GM21390 (cell line): Measurements from ENCODE around the gene PAQR7.

ENCODE experiments used
- ATAC-seq: cut with Tn5 transposase; IDR thresholded peaks from one replicate; pipeline ENCODE4 v1.9.1; 2021; ENCODE audit not compliant: unreplicated experiment

Gene PAQR7

GRCh38 chr1:25875154-25875855, at the start of gene PAQR7:
TSS of gene PAQR7 (minus strand) at chr1:25875708. CDS start at chr1:25863839, 11,869 bp downstream.
- ATAC-seq = peak; percentile 62

DNA sequence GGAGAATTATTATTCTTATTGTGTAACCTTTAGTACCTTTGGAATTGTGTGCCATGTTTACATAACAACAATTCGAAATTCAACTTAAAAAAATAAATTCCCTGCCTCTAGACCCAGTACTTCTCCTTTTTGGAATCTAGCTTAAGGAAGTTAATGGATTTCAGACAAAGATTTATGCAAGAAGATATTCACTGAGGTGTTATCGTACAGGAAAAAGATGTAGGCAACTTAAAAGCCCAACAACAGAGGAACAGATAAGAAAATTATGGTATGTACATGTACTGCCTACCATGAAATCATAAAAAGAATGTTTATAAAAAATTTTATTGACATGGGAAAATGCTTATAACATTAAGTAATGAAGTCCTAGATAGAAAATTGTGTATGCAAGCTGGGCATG, 48.9 kb upstream of the PAQR7 start:
- ATAC-seq = no peak

GRCh38 chr1:25922971-25923552, 47.6 kb upstream of the PAQR7 start:
- ATAC-seq = no peak

GRCh38 chr1:25922056-25922970, 46.8 kb upstream of the PAQR7 start:
- no peak for ATAC-seq

- no peak for ATAC-seq
Measured at GRCh38 chr1:25918615-25919014, 43.1 kb upstream of the PAQR7 start.

DNA sequence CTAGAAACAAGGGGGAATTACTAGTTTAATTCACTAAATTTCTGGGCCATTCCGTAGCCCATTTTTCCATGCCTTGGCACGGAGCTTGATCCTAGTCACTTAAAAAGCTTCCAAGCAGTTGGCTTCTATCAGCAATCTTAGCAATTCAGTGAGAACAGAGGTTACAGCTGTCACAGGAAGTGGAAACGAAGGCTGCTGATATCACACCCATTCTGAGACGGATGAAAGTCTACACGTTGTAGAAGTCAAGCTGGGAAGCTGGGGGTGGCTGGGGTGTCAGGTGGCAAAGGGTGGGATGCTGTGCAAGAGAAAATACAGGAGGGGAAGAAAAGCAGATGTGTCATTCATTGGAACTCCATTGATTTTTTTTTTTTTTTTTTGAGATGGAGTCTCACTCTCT, 42.5 kb upstream of the PAQR7 start:
- no peak for ATAC-seq

DNA sequence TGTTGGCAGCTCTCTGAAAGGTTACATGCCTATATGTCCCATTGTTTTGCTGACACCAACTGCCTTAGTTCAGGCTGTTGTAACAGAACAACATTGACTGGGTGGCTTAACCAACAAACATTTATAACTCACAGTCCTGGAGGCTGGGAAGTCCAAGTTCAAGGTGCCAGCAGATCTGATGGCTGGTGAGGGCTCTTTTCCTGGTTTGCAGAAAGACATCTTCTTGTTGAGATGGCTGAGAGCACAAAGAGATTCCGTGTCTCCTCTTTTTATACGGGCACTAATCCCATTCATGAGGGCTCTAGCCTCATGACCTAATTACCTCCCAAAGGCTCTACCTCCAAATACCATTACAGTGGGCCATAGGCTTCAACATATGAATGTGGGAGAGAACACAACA, 41.0 kb upstream of the PAQR7 start:
- ATAC-seq = no peak

- ATAC-seq = no peak
Measured at GRCh38 chr1:25914074-25914995, 38.8 kb upstream of the PAQR7 start.

GRCh38 chr1:25913206-25913605, 37.7 kb upstream of the PAQR7 start:
- no peak for ATAC-seq

GRCh38 chr1:25912076-25912831, 36.7 kb upstream of the PAQR7 start:
- no peak for ATAC-seq

DNA sequence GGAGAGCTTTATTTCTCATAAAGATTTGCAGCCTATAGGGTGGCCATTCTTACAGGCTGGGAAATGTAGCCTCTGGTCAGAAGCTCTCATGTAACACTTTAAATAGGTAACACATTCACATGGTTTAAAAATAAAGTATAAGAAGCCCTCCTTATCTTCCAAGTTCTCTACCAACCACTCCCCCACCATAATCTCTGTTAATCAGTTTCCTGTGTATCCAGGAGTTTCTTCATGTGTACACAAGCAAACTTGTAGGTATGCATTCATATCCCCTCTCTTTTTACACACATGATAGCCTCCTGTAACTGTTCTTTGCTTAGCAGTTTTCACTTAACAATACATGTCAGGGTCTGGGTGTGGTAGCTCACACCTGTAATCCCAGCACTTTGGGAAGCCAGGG, 35.7 kb upstream of the PAQR7 start:
- ATAC-seq = no peak

DNA sequence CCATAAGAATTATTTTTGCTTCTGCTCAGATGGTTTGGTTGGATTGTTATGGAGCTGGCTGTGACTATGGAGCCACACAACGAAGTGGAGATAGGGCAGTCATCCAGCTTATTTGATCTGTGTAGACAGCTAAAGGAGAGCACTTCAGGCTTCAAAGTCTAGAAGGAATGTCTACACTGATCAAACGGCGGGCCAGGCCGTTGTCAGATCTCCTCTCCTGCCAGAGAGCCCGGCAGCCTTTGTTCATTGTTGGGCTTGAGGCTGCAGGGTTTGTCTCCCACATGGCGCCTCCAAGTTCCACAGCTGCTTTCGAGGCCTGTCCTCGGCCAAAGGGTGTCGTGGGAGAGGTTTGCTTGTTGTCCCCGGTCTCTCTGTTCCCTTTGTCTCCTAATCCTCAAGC, 33.5 kb upstream of the PAQR7 start:
- no peak for ATAC-seq

DNA sequence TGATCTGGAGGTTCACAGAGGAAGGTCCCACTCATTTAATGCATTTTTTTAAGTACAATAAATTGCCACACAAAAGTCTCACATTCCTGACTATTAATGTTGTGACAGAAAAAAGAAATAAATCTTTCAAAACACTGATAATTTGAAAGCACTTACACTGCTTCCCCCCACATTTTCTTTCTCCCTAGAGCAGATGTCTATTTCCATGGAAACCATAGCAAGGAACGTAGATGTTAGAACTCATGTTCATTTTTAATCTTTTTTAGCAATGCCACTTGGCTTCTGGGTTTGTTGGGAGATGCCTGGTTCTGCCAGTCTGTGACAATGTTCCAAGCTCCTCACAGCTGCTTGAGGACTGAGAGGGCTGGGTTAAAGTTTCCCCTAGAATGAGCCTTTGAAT, 32.7 kb upstream of the PAQR7 start:
- ATAC-seq = no peak

DNA sequence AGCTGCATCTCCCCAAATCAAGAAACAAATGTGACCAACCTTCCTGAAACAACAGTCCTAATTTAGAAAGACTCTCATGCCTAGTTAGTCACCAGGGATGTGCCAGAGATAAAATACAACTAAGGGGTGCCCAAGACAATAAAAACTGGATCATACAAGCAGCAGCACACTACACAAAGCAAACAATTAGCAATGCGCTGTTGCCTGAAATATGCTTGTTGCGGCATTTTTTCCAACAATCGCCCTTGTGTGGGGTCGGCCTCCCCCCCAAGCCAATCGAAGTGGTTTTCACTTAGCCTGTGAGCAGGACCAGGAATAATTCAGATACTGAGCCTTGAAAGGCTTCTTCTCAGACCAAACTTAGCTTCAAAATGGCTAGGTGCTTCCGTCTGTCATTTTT, 32.1 kb upstream of the PAQR7 start:
- no peak for ATAC-seq

- ATAC-seq = no peak
Measured at GRCh38 chr1:25906644-25907300, 31.3 kb upstream of the PAQR7 start.

- peak; percentile 65 for ATAC-seq
Measured at GRCh38 chr1:25905680-25906643, 30.5 kb upstream of the PAQR7 start, which contains the start of gene STMN1. TSS of gene STMN1 (minus strand) at chr1:25906419. CDS start at chr1:25904676, 1,743 bp downstream.

DNA sequence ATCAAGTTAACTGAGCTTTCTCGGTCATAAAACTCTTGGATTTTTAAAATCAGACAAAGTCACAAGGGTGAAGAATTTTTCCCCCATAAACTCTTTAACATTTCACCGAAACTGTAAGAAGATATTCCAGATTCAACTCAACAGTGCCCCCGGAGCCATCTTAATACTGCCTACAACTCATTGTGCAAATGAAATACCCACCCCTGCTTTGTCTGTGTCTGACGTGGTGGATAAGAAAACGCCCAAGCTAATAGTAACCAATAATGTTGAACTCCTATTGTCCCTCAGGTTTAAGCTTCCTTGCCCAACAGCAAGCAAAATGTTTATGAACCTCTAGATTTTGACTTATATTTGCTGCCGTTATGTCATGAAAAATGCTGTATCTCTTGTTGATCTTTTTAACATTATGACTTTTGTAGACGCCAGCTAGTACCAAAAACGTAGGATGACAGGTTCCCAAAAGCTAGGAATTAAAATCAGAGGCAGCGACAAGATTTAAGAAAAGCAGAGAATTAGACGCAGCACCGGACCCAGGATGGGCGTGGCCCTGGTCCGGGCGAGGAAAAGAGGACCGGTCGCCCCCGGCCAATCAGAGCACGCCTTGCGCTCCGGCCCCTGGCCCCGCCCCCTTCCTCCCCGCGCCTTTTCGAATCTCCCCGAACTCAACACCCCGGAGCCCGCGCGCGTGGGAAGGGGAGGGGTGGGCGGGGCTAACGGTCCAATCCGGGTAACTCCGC, 29.6 kb upstream of the PAQR7 start:
- ATAC-seq = peak; percentile 68

DNA sequence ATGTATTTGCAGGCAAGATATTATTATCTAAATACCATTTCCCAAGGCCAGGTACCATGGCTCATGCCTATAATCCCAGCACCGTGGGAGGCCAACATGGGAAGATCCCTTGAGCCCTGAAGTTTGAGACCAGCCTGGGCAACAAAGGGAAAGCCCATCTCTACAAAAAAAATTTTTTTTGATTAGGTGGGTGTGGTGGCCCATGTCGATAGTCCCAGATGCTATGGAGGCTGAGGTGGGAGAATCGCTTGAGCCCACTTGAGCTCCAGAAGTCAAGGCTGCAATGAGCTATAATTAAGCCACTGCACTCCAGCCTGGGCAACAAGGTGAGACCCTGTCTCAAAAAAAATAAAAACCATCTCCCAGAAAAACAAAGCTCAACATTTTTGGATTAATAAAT, 28.5 kb upstream of the PAQR7 start:
- ATAC-seq = no peak
